Liver (tissue), 3 donors: ENCODE data around the gene COBL.

ENCODE experiments used
- CTCF ChIP-seq: fragments of 150-350 bp; IDR thresholded peaks from 2 replicates; pipeline ENCODE4 v1.5.1; 2017; ENCODE audit warnings: improper control_type of control experiment, low read depth, low read length; ENCODE audit not compliant: missing input control
- JUND ChIP-seq, 2 donors: IDR thresholded peaks; 2 replicates each; pipeline ENCODE4 v1.6.1; 2016; ENCODE audit warnings: antibody characterized with exemption in 2 of 2
- YY1 ChIP-seq: IDR thresholded peaks from 2 replicates; pipeline ENCODE4 v1.6.1; 2016; ENCODE audit warnings: antibody characterized with exemption, mild to moderate bottlenecking
- donor health status: healthy.
- donor health status: healthy.

- no peak for TF ChIP-seq CTCF
- no peak for TF ChIP-seq YY1
- TF ChIP-seq JUND (IDR thresholded peaks at IDR 0.05) = no peak
Measured at GRCh38 chr7:51081270-51081890, 235.2 kb downstream of the COBL start.
